Left renal cortex interstitium (tissue), 4 donors: ENCODE measurements around the gene PDCD1LG2. TPM values are rescaled to one million over a fixed set of nuclear protein-coding genes. Genes with fewer than 3 reads are reported as not detected.

ENCODE experiments used
- DNase-seq, 4 donors: peaks; one replicate each; pipeline ENCODE4 v3.0.0-alpha.2; 2013; ENCODE audit warnings: low read depth in 4 of 4, low spot score in 2 of 4, missing footprints in 1 of 4
- polyA plus RNA-seq, 4 donors: library from polyadenylated mRNA; unstranded; fragments of 120-200 nt; gene quantifications; one replicate each; pipeline ENCODE4 v1.2.1, GENCODE V29; 2013; ENCODE audit not compliant: insufficient read length in 4 of 4

Gene PDCD1LG2
- polyA plus RNA-seq, 4 donors = 0.06 to 0.25 (median 0.13) TPM

DNA sequence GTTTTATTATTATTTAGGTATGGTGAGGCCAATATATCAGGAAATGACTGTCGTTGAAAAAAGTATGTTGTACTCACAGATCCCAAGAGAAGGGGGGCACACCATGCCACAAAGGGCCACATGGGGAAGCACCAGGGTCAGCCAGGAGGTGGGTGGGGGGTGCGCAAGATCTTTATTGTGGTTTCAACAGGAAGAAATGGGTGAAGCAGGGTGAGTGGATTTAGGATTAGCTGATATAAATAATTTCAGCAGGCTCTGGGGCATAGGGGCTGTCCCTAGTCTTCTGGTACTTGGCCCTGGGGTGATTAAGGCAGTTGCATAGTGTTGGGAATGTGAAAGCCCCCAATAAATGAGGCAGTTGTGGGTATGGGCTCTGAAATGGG is 8.6 kb downstream of the PDCD1LG2 start:
- DNase-seq = no peak

DNA sequence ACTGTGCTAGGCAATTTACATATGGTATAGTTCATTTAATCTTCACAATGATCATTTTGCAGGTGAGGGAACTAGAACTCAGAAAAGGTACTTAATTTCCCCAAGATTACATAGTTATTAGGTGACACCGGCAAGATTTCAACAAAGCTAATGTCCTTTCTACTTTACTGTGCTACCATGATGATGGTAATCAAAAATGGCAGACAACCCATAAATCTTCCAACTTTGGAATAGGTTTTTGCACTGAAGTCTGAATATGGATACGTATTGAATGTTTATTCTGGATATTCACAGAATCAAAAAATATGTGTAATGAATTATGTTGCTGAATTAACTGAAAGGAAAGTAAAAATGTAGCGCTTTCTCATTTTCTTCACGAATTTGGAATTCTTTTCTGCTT is 13.8 kb downstream of the PDCD1LG2 start:
- no peak for DNase-seq

DNA sequence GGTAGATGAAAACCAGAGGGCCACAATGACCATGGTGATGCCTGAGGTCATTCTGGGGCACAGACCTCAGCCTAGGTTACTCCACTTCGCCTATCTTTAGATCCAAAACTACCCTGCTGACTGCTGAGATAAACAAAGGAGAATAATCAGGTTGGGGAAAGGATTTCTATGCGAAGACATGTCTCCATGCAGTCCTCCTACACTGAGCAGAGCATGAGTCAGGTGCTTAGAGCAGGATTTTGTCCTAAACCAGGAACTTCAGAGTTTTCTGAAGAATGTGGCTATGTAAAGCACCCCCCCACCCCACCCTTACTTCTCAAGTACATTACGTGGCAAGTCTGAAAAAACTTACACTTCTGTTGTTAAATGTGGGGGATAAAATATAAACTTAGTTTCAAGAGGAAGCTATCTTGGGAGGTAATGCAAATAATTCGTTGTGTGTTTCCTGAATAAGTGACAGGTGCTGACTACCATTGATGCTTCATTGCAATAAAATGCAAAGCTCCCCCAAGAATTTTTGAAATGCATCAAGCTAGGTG is 19.4 kb downstream of the PDCD1LG2 start:
- no peak for DNase-seq

DNA sequence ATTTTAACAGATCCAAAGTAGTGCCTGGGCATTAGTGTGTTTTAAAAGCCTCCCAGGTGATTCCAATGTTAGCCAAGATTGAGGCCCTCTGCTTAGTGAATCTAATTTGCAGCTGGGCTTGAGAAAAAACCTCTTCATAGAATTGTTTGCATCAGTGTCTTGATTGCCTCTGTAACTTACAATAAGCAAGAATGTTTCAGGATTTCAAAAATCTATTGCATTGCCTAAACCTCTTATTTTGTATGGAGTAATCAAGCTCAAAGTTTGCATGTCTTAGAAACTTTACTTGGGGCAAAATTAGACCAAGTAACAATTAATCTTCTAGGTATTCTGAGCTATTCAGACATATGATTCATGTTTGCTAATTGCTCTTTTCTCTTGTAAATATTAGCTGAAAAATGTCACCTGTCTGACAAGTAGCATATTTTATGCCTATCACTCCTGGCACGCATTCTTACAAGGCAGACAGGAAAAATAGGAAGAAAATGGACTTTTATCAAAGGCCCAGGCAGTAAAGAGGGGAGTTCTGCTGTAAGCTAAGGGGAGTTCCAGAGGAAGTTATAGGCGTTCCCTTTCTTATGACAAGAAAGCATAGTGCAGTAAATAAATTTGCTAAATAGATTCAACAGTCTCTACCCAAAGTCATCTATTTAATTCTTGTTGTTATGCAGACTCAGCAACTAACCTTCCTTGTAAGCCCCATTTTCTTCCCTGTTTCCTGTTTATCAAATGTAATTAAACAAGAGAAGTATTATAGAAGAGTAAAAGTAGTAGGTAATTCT is 21.0 kb downstream of the PDCD1LG2 start:
- no peak for DNase-seq

DNA sequence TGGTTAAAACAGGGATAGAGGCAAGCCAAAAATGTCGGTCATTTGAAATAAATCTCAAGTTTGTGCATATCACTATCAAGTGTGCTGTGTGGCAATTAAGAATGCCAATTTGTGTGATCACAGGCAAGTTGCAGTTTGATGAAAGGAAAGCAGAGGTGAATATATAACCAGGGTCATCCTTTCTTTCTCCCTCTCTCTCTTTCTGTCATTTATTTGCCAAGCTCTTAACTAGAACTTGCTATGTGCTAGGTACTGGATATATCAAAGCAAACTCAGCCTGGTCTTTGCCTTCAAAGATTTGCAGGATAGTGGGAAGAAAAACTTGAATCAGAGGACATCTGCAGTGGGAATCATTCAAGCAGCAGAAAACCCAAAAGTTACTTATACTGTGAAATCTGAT is 22.0 kb downstream of the PDCD1LG2 start:
- no peak for DNase-seq

DNA sequence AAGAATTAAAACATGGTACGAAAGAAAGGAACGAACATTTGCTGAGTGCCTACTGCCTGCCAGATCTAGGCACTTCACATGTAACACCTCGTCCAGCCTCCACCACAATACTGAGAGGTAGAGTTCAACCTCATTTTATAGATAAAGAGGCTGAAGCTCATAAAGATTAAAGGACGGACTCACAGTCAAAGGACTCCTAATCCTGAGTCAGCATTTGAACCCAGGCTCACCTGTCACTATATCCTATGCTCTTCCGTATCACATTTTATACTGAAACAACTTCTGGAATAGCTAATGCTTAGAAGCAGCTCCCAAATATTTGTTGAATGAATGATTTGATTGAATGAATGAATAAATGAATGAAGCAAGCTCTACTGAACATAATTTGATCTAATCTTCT is 22.5 kb downstream of the PDCD1LG2 start:
- no peak for DNase-seq

DNA sequence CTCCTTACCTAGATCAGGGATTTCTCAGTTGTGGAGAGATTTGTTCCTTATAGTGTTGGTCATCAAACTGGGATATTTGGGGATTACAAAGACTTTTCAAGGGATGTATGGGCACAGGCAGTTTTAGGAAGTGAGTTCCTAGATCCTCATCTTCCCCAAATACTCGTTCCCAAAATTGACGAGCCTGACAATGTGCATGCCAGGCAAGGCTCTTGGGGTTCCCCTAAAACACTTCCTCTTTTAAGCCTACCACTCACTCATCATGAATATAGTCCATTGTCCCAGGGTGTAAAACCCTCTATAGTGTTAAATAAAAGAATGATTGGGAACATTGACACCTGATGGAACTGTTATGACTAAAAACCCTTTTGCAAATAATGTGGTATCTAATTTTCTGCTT is 26.4 kb downstream of the PDCD1LG2 start:
- DNase-seq = no peak

DNA sequence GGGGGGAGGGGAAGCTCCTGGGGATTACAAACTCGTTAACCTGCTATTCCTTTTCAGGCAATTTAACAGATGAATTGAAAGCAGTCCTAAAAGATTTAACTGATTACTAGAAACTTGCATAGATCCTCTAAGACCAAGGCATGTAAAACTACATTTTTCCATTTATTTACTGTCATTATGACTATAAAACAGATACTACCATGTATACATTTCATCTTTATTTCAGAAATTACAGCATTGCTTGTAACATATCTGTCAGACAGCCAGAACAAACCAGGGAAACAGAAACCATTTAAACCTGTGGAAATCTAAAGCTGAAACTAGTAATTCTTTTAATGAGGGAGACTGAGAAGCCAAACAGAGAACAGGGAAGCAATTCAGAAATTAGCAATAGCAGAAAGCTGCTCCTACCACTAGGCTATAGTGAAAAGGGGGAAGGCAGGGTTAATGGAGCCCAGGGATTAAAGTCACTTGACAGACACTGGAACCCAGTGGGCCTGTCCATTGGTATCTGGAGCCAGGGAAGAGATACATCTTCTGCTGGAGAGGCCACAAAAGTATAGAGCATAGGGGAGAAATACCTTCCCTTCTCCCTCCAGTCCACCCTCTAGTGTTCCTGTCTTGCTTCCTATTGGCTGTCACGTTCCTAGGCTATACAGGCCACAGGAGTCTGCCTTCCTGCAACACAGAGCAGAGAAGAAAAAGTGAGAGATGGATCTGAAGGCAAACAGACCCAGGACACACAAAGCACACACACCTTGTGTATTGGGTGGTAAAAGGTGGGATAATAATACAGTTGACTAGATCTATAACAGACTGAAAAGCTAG is 33.8 kb downstream of the PDCD1LG2 start:
- DNase-seq = no peak

DNA sequence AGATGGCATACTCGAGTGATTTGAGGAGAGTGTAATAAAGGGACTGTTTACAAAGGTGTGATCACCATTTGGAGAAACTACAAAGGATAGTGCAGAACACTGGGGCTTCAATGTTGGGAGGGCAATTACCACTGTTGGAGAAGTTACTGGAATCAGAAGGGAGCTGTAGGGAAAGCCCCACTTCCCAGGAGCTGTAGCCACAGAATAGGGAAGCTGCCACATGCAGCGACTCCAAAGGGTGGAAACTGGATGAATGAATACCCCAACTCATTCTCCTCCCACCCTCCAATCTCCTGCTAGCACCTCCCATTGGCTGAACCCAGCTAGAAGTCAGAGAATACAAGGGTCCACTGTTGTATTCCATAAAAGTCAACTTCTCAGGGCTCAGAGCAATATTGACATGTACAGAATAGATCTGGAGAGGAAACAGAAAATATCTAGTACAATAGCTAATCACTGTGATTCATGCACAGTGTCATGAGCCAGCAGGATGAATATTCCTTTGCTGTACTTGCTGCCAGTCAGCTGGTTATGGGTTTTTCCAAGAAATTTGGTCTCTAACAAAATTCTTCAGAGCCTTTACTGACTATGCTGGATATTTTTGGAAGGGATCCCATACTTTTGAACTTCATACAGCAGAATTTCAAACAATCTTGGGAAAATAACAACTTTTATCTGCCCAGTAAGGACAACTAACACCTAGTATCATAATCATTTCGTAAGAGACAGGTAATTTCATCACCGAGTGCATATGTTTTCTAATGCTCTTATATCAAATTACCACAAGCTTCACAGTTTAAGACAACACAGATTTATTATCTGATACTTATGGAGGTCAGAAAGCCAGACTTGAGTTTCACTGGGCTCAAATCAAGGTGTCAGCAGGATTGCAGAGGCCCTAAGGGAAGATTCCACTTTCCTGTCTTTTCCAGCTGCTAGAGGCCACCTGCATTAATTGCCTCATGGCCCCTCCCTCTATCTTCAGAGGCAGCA is 39.6 kb downstream of the PDCD1LG2 start:
- no peak for DNase-seq

DNA sequence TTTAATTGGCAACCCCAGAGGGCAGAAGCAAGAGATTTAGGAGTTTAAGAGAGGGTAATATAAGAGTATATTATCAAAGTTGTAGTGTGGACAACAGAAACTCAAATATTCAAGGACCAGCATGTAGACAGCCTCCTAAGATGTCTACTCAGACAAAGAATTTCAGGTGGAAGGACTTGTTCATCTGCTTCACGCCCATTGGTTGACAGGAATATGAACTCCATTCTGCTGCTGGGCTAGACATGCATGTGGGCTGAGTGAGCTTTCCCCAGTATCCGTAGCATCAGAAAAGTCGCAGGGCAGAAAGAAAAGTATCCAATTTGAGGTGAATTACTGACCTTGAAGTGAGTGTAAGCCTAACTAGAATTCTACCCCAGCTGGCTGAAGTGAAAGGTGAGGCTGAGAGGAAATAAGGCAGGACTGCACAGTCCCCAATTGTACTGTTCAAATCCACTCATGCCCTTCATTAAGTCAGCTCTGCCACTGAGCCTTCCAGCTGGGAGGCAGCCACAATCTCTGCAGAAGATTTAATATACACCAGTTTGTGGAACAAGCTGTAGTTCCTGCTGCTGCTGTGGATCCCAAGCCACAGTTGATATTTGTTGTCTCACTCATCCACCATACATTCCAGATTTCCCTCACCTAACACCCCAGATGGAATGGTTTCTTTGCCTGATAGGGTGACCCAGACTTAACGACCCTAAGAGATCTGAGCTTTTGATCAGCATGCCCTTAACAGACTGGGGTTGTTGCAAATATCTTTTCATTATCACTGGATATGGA is 41.2 kb downstream of the PDCD1LG2 start:
- DNase-seq = no peak

DNA sequence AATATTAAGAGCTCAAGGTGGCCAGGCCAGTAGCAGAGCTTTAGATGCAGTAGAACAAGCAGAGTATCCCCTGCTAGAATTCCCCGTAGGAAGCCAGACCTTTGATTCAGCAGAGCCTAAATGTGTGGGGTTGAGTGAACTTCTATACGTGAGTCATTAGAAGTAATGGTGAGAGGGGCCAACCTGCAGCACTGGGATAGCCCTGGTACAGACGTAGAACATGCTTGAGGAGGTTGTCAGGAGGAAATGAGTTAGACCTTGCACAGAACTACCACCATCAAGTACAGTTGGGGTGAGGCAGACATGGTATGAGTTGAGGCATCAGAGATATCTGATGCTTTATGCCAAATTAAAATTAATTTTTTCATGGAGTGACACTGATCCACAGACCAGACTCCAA is 42.0 kb downstream of the PDCD1LG2 start:
- DNase-seq = no peak

DNA sequence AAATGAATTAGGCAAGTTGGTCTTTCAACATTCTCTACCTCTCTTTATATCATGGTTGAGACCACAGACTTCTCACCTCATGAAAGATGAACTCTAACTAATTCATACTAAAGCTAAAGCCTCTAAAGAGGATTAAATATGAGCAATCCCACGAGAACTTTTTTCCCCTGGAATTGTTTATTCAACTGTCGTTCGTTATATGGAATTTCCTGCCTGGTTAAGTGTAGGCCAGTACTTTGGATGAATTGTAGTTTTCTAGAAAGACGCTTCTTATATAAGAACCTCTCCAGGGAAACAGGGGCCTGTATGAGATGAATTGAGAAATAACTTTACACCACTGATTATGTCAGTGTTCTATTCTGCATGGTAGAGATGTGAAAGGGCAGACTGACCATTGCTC is 42.9 kb downstream of the PDCD1LG2 start:
- DNase-seq = no peak

DNA sequence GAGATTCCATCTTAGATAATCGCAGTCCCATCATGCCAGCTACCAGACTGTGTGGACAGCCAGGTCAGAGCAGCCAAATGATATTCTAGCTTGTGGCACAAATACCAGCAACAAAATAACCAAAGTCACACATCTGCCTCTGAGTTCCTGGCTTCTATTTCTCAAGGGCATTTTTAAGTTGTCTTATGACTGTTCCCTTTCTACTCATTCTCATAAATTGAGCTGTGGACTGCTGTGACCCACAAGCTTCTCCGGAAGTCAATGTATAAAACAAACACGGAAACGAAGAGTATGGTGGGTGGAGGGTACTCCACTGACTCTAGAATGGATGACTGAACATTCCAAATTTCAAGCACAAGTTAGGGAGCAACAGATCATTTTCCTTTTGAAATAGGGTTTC is 43.9 kb downstream of the PDCD1LG2 start:
- no peak for DNase-seq

DNA sequence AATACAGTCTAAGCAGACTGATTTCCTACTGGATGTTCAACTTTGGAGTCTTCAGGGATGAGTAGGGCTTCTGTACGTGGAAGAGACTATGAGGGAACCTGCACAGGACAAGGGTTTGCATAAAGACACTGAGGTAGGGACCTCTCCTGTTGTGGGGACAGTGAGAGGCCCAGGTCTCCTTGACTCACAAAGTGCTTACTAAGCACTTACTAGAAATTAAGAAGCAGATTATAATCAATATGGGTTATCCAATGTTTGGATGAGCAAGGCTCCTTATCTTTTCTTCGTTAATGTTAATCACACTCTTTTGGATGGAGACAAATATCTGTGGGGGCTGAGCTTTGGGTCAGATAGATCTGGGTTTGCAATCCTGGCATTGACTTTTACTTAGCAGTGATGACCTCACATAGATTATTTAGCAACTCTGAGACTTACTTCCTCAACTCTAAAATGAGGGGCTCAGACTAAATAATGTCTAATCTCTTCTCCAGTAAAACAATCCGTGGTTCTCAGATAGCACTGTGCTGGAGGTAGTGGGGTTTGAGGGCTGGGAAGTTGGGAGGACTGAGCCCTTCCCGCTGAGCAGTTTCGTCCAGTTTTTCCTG is 45.9 kb downstream of the PDCD1LG2 start:
- no peak for DNase-seq

DNA sequence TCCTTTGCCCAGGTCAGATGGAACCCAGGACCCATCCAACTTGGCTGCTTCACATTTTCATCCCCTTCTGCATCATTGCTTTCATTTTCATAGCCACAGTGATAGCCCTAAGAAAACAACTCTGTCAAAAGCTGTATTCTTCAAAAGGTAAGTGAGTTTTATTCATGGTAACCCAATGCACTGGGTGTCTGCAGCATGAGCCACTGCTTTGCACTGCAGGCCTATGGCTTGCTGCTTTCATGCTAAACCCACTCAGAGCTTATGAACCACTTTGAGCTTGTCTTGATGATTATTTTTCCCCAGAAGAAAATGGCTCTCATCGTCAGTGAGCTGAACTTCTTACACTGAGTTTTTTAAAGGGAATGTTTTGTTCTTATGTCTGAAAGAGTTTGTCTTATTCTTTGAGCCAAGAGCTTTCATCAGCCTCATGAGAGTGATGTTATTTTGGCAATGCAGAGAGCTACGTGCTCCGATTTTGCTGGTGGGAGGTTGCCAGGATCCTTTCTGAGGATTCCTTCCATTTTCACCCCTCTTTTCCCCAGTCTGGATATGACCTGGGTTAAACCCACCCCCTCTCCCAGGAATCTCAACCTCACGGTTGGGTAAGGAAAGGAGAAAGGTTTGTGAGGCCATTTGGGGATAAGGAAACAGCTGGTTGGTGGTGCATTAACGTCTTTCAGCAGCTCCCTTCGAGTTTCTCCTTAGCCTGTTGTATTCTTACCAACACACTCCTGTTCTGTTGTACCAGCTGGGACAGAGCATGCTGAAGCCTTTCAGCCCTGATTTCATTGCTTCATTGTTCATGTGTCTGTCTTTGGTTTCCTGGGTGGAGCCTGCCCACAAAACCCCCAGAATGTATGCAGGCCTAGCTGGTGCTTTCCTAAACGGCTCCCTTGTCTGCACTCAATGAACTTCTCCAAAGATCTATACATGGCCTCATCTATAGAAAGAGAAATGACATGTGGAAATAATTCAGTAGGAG is 47.6 kb downstream of the PDCD1LG2 start:
- no peak for DNase-seq

DNA sequence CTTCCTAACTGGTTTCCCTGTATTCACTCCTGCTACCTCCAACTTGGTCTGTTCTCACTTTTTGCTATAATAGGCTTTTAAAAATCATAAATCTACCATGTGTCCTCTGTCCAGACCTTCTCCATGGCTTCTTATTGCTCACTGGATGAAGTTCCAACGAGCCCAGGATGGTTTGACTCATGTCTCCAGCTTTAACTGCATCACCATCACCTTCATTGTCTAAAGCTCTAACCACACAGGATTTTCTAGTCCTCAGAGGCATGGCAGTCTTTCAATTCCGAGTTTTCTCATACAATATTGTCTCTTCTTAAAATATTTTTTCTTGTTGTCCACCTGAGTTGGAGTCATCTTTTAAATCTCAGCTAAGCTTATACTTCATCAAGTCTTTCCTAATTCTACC is 49.3 kb downstream of the PDCD1LG2 start:
- no peak for DNase-seq

DNA sequence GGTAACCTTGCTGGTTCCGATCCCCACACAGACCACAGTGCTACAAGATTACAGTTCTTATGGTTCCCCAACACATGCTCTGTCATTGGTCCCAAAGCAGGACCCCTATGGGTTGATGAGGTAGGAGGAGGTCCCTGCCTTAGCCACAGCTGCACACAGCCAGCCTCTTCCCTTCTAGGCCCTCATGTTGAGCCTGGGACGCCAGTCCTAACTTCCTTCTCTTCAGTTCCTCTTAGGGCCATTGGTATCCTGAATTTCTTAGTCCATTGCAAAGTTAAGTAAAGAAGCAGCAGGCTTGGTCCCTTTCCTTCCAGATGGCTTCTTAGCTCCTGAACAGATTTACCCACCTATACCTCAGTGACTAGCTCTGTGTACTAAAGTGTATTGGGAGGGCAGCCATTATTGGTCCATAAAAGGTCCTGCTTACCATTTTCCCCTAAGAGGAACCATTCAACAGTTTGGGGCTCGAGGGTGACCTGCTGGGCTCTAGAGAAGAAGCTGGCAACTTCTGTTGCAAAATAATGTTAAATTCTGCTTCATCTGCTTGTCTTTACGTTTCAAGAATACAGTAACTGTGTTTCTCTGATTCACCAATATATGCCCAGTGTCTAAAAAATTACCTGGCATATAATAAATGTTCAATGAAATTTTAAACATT is 50.2 kb downstream of the PDCD1LG2 start:
- DNase-seq = no peak
